AG10803 (cell line): ENCODE measurements around the gene NNMT.

Source experiments
- DNase-seq: peaks from one replicate; pipeline ENCODE4 v3.0.0; 2010; ENCODE audit warnings: low read depth
- H3K4me3 ChIP-seq: 2 replicates; pipeline ENCODE4 v1.5.1; 2011; ENCODE audit warnings: mild to moderate bottlenecking, low read length, control low read depth
- CTCF ChIP-seq: conservative IDR thresholded peaks from 2 replicates; pipeline ENCODE4 v1.5.1; 2011; ENCODE audit warnings: mild to moderate bottlenecking, low read length, control low read depth, inconsistent platforms

NNMT gene

GRCh38 chr11:114308689-114309089 is 12.5 kb downstream of the NNMT start:
- no peak for TF ChIP-seq CTCF
- DNase-seq = peak; percentile 94
- peak overlapping the region; percentile 56 for H3K4me3 ChIP-seq

GRCh38 chr11:114309517-114309916 is 13.3 kb downstream of the NNMT start:
- TF ChIP-seq CTCF = no peak
- no peak for DNase-seq
- peak overlapping the region; percentile 56 for H3K4me3 ChIP-seq

- TF ChIP-seq CTCF = no peak
- H3K4me3 ChIP-seq = no peak overlapping the region
Measured at GRCh38 chr11:114310095-114310494, 13.9 kb downstream of the NNMT start.

GRCh38 chr11:114311946-114312345 is 15.7 kb downstream of the NNMT start:
- no peak overlapping the region for H3K4me3 ChIP-seq
- no peak for DNase-seq

More at GRCh38 chr11:114310095-114310494, 13.9 kb downstream of the NNMT start:
- DNase-seq = no peak

GRCh38 chr11:114314096-114314495 is 17.9 kb downstream of the NNMT start:
- H3K4me3 ChIP-seq = no peak overlapping the region
- no peak for TF ChIP-seq CTCF
- no peak for DNase-seq

More at GRCh38 chr11:114311946-114312345, 15.7 kb downstream of the NNMT start:
- no peak for TF ChIP-seq CTCF

- no peak for DNase-seq
Measured at GRCh38 chr11:114315749-114316368, 19.7 kb downstream of the NNMT start.

More at GRCh38 chr11:114315749-114316368, 19.7 kb downstream of the NNMT start:
- no peak for TF ChIP-seq CTCF
- H3K4me3 ChIP-seq = no peak overlapping the region
